IgD-negative memory B cell (primary cell): Measurements from ENCODE around the gene CDC45. TPM values are rescaled to one million over a fixed set of nuclear protein-coding genes. Genes with fewer than 3 reads are reported as not detected.
A peak's percentile ranks its signal among the peaks of the same experiment; 100 is the strongest.
"Not testable (repeated sequence)": the region's sequence is repeated elsewhere in the genome, so short reads cannot be mapped to it uniquely, and the experiment has no call there.

Experiments used
- H3K27ac Mint-ChIP-seq, 3 donors: one replicate each; pipeline ENCODE4 v1.8.0; 2020 to 2022; ENCODE audit warnings: mild to moderate bottlenecking in 3 of 3, mixed read lengths in 3 of 3, moderate library complexity in 1 of 3
- H3K27me3 Mint-ChIP-seq: one replicate; pipeline ENCODE4 v1.8.0; 2021; ENCODE audit warnings: mixed read lengths
- H3K36me3 Mint-ChIP-seq: one replicate; pipeline ENCODE4 v1.8.0; 2020; ENCODE audit warnings: mild to moderate bottlenecking, mixed read lengths
- H3K4me1 Mint-ChIP-seq, 3 donors: one replicate each; pipeline ENCODE4 v1.8.0; 2020 to 2022; ENCODE audit warnings: mixed read lengths in 3 of 3, mild to moderate bottlenecking in 1 of 3
- H3K4me3 Mint-ChIP-seq, 4 donors: one replicate each; pipeline ENCODE4 v1.8.0; 2020 to 2022; ENCODE audit warnings: mild to moderate bottlenecking in 4 of 4, mixed read lengths in 4 of 4, moderate library complexity in 3 of 4
- H3K9me3 Mint-ChIP-seq, 3 donors: one replicate each; pipeline ENCODE4 v1.8.0; 2020 to 2021; ENCODE audit warnings: mixed read lengths in 3 of 3, mild to moderate bottlenecking in 1 of 3
- polyA plus RNA-seq: library from polyadenylated mRNA; unstranded; fragments of 300-500 nt; fragmentation: Illumina TruSeq; gene quantifications from one replicate; pipeline ENCODE4 v1.2.3, GENCODE V29; 2021

Gene CDC45
- 0.39 TPM for polyA plus RNA-seq

- no peaks in the 10 kb centered on the region for H3K36me3 Mint-ChIP-seq
- peak within 1 kb of the TSS; percentile 90 to 99 (median 96) for H3K4me3 Mint-ChIP-seq
- no peaks in the 10 kb centered on the region for H3K27me3 Mint-ChIP-seq
- H3K27ac Mint-ChIP-seq, result peak within 1 kb of the TSS; percentile 99 to 100 (median 100)
- H3K4me1 Mint-ChIP-seq, result peaks cover 21 to 31% (median 22%) of the 10 kb centered on the region in 3 donors
- H3K9me3 Mint-ChIP-seq, result no peaks in the 10 kb centered on the region
Measured at GRCh38 chr22:19479355-19480172, at the start of gene CDC45. Gene CDC45, plus strand, starts transcription at chr22:19479920. Its CDS starts 49 bp downstream, at chr22:19479969.

- peak overlapping the region; percentile 87 to 94 (median 88) for H3K27ac Mint-ChIP-seq
- H3K4me3 Mint-ChIP-seq, result peak overlapping the region; percentile 93 to 100 (median 94)
- no peaks in the 10 kb centered on the region for H3K27me3 Mint-ChIP-seq
- H3K9me3 Mint-ChIP-seq, result no peaks in the 10 kb centered on the region
- peaks cover 2% of the 10 kb centered on the region for H3K36me3 Mint-ChIP-seq
- H3K4me1 Mint-ChIP-seq, result peaks cover 49 to 53% (median 51%) of the 10 kb centered on the region in 3 donors
Measured at GRCh38 chr22:19429950-19430889, 49.5 kb upstream of the CDC45 start.

- H3K27me3 Mint-ChIP-seq, result no peaks in the 10 kb centered on the region
- peaks cover 52 to 59% (median 53%) of the 10 kb centered on the region in 3 donors for H3K4me1 Mint-ChIP-seq
- peak overlapping the region; percentile 93 to 100 (median 94) for H3K4me3 Mint-ChIP-seq
- peaks cover 2% of the 10 kb centered on the region for H3K36me3 Mint-ChIP-seq
- no peaks in the 10 kb centered on the region for H3K9me3 Mint-ChIP-seq
- H3K27ac Mint-ChIP-seq, result peak overlapping the region; percentile 88 to 100 (median 94)
Measured at GRCh38 chr22:19430890-19431541, 48.7 kb upstream of the CDC45 start.

- H3K27me3 Mint-ChIP-seq, result no peaks in the 10 kb centered on the region
- peaks cover 47 to 52% (median 48%) of the 10 kb centered on the region in 3 donors for H3K4me1 Mint-ChIP-seq
- peak within 1 kb of the TSS; percentile 88 to 100 (median 98) for H3K27ac Mint-ChIP-seq
- peak within 1 kb of the TSS; percentile 94 to 100 (median 96) for H3K4me3 Mint-ChIP-seq
- no peaks in the 10 kb centered on the region for H3K9me3 Mint-ChIP-seq
- peaks cover 2% of the 10 kb centered on the region for H3K36me3 Mint-ChIP-seq
Measured at GRCh38 chr22:19431649-19432132, 48.0 kb upstream of the CDC45 start, which contains the start of gene HIRA. Gene HIRA, minus strand, starts transcription at chr22:19431733. Its CDS starts 257 bp downstream, at chr22:19431476.

- no peaks in the 10 kb centered on the region for H3K9me3 Mint-ChIP-seq
- peaks cover 45 to 48% (median 48%) of the 10 kb centered on the region in 3 donors for H3K4me1 Mint-ChIP-seq
- H3K36me3 Mint-ChIP-seq, result peaks cover 2% of the 10 kb centered on the region
- H3K27ac Mint-ChIP-seq, result peak within 1 kb of the TSS; percentile 82 to 100 (median 98)
- peak within 1 kb of the TSS; percentile 94 to 100 (median 96) for H3K4me3 Mint-ChIP-seq
- no peaks in the 10 kb centered on the region for H3K27me3 Mint-ChIP-seq
Measured at GRCh38 chr22:19432133-19432851, 47.4 kb upstream of the CDC45 start, which contains the start of gene MRPL40. Gene MRPL40, plus strand, starts transcription at chr22:19432545. Its CDS starts 10 bp downstream, at chr22:19432555.

- no peaks in the 10 kb centered on the region for H3K9me3 Mint-ChIP-seq
- peak overlapping the region; percentile 46 to 100 (median 63) for H3K4me3 Mint-ChIP-seq
- peak overlapping the region; percentile 88 to 100 (median 96) for H3K27ac Mint-ChIP-seq
- no peaks in the 10 kb centered on the region for H3K36me3 Mint-ChIP-seq
- H3K27me3 Mint-ChIP-seq, result no peaks in the 10 kb centered on the region
- H3K4me1 Mint-ChIP-seq, result peaks cover 35 to 38% (median 37%) of the 10 kb centered on the region in 3 donors
Measured at GRCh38 chr22:19434401-19434800, 45.3 kb upstream of the CDC45 start.

- Mint-ChIP-seq H3K4me1 (peaks cover 29 to 32% (median 31%) of the 10 kb centered on the region in 3 donors), H3K4me3 (peak overlapping the region; percentile 39 to 100 (median 74)), H3K36me3 (no peaks in the 10 kb centered on the region), H3K27ac (peak overlapping the region; percentile 88 to 100 (median 96)), H3K27me3 (no peaks in the 10 kb centered on the region), H3K9me3 (no peaks in the 10 kb centered on the region)
Measured at GRCh38 chr22:19434829-19435580, 44.7 kb upstream of the CDC45 start.

GRCh38 chr22:19436444-19437161 lies 43.1 kb upstream of the CDC45 start:
- not testable (repeated sequence) for H3K27me3 Mint-ChIP-seq, H3K9me3 Mint-ChIP-seq, H3K27ac Mint-ChIP-seq, H3K4me3 Mint-ChIP-seq, H3K36me3 Mint-ChIP-seq
- H3K4me1 Mint-ChIP-seq, result peaks cover 24 to 27% (median 25%) of the 10 kb centered on the region in 3 donors

- H3K4me1 Mint-ChIP-seq, result peaks cover 16 to 23% (median 18%) of the 10 kb centered on the region in 3 donors
- H3K27ac Mint-ChIP-seq, result peak overlapping the region in 1 of 3 donors; percentile 39
- no peaks in the 10 kb centered on the region for H3K36me3 Mint-ChIP-seq
- H3K4me3 Mint-ChIP-seq, result peak overlapping the region in 1 of 4 donors; percentile 13
- H3K27me3 Mint-ChIP-seq, result no peaks in the 10 kb centered on the region
- H3K9me3 Mint-ChIP-seq, result no peaks in the 10 kb centered on the region
Measured at GRCh38 chr22:19438298-19438697, 41.4 kb upstream of the CDC45 start.

- Mint-ChIP-seq H3K36me3 (peaks cover 2% of the 10 kb centered on the region), H3K4me1 (peaks cover 9 to 21% (median 10%) of the 10 kb centered on the region in 3 donors), H3K4me3 (peak overlapping the region in 1 of 4 donors; percentile 32), H3K27me3 (no peaks in the 10 kb centered on the region), H3K9me3 (no peaks in the 10 kb centered on the region), H3K27ac (peak overlapping the region in 1 of 3 donors; percentile 73)
Measured at GRCh38 chr22:19440411-19441195, 39.1 kb upstream of the CDC45 start.

GRCh38 chr22:19442166-19442565 lies 37.6 kb upstream of the CDC45 start:
- Mint-ChIP-seq H3K36me3 (peaks cover 2% of the 10 kb centered on the region), H3K4me1 (peaks cover 16 to 29% (median 20%) of the 10 kb centered on the region in 3 donors), H3K27ac (peak overlapping the region in 1 of 3 donors; percentile 43), H3K9me3 (no peaks in the 10 kb centered on the region), H3K27me3 (no peaks in the 10 kb centered on the region), H3K4me3 (peak overlapping the region in 1 of 4 donors; percentile 72)
